ENCODE results near the gene LARP6. TPM values are rescaled to one million over a fixed set of nuclear protein-coding genes. Genes with fewer than 3 reads are reported as not detected.
"Not testable (repeated sequence)": the region's sequence is repeated elsewhere in the genome, so short reads cannot be mapped to it uniquely, and the experiment has no call there.

Gene LARP6
- total and polyA plus RNA-seq, 8 donors, result 7.7 to 17.8 (median 13.8) TPM

GRCh38 chr15:70876011-70876410, 22.1 kb upstream of the LARP6 start:
- no peak overlapping the region for H3K4me3 ChIP-seq
- H3K36me3 ChIP-seq, result no peaks in the 10 kb centered on the region
- intact Hi-C loops (cut with DNase I), result loop anchor here in 1 of 2 donors (10.0 kb wide), 1 partner anchor 51 kb away; no protein-coding TSS in a partner anchor
- H3K27me3 ChIP-seq, result no peaks in the 10 kb centered on the region
- DNase-seq (no peak), ATAC-seq (no peak)
- H3K27ac ChIP-seq, result no peak overlapping the region
- TF ChIP-seq CTCF (IDR thresholded peaks at IDR 0.05), result no peak
- no peaks in the 10 kb centered on the region for H3K4me1 ChIP-seq
- H3K9me3 ChIP-seq, result no peaks in the 10 kb centered on the region

- TF ChIP-seq CTCF (IDR thresholded peaks at IDR 0.05), result peak in 1 of 2 donors; percentile 24
- intact Hi-C loops (cut with DNase I), result loop anchor here in 1 of 2 donors (10.0 kb wide), 1 partner anchor 50 kb away; no protein-coding TSS in a partner anchor
- Histone ChIP-seq H3K36me3 (no peaks in the 10 kb centered on the region), H3K9me3 (no peaks in the 10 kb centered on the region), H3K4me3 (no peak overlapping the region), H3K4me1 (no peaks in the 10 kb centered on the region), H3K27ac (no peak overlapping the region), H3K27me3 (no peaks in the 10 kb centered on the region)
- DNase-seq, result no peak
- ATAC-seq, result peak; percentile 41
These were observed 21.2 kb upstream of the LARP6 start for GRCh38 chr15:70875001-70875782.

- Histone ChIP-seq H3K27ac (no peak overlapping the region), H3K4me3 (no peak overlapping the region), H3K36me3 (no peaks in the 10 kb centered on the region), H3K9me3 (no peaks in the 10 kb centered on the region), H3K27me3 (no peaks in the 10 kb centered on the region), H3K4me1 (no peaks in the 10 kb centered on the region)
- ATAC-seq, result no peak
- no peak for TF ChIP-seq CTCF (IDR thresholded peaks at IDR 0.05)
- no peak for DNase-seq
- intact Hi-C loops (cut with DNase I), result loop anchor here in 1 of 2 donors (10.0 kb wide), 1 partner anchor 49 kb away; no protein-coding TSS in a partner anchor
These were observed 19.5 kb upstream of the LARP6 start for GRCh38 chr15:70873232-70874054.

GRCh38 chr15:70871490-70871889, 17.5 kb upstream of the LARP6 start:
- DNase-seq, H3K4me3 ChIP-seq, H3K9me3 ChIP-seq, H3K36me3 ChIP-seq, H3K4me1 ChIP-seq, H3K27ac ChIP-seq, H3K27me3 ChIP-seq, ATAC-seq: not testable (repeated sequence)
- intact Hi-C loops (cut with DNase I), result loop anchor here in 1 of 2 donors (10.0 kb wide), 1 partner anchor 47 kb away; no protein-coding TSS in a partner anchor

- H3K27me3 ChIP-seq, result no peaks in the 10 kb centered on the region
- no peak for DNase-seq
- no peak overlapping the region for H3K4me3 ChIP-seq
- TF ChIP-seq CTCF (IDR thresholded peaks at IDR 0.05), result no peak
- H3K9me3 ChIP-seq, result no peaks in the 10 kb centered on the region
- peak; percentile 55 for ATAC-seq
- intact Hi-C loops (cut with DNase I), result loop anchor here in 1 of 2 donors (10.0 kb wide), 1 partner anchor 45 kb away; no protein-coding TSS in a partner anchor
- H3K27ac ChIP-seq, result peak overlapping the region in 1 of 2 donors; percentile 42
- no peaks in the 10 kb centered on the region for H3K4me1 ChIP-seq
- no peaks in the 10 kb centered on the region for H3K36me3 ChIP-seq
These were observed 16.1 kb upstream of the LARP6 start for GRCh38 chr15:70870051-70870450.
